Measurements from ENCODE around the gene RALGAPB. TPM values are rescaled to one million over a fixed set of nuclear protein-coding genes. Genes with fewer than 3 reads are reported as not detected.

Gene RALGAPB
- total and polyA plus RNA-seq, 2 of the 13 experiments (the other 11 are each of a cell fraction or from before 2014, with no cell fraction given), result 17.6 to 30.6 TPM

DNA sequence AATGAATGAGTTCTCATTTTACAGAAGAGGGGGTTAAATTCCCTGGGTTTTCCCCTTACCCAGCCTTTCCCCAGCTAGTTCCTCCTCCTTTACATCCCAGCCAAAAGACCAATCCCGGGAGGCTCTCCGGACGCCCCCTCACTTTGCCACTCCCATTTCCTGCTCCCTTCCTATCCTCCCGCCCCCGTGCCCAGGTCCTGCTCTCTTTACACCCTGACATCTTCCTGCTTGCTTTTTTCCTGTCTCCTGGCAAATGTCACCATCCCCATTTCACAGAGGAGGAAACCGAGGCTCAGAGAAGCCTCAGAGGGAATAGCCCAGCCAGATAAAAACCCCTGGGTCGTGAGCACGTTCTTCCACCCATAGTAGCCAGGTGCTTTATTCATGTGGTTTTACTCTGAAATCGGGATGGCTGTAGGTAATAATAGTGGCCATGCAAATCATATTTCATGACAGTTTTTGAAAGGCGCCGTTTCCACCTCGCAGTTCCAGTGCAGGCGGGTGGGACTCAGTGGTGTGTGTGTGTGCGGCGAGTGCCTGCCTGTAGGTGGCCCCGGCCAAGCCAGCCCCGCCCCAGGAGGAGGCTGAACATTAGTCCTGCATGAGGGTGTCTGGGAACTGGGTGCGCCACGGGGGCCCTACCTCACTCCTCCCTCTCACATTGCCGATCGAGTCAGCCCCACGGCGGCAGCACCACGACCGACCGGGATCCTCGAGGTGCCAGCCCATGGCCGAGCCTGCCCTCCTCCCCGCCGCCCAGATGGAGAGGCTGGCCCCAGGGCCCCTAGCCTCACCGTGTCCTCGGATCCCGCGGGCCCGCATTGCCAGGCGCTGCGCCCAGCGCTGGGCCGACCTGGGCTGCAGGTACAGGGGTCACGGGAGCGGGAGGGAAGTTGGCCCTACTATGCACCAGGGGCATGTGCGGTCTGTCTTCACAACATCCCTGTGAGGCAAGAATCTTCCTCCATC lies 128.9 kb downstream of the RALGAPB start, which contains the start of gene ARHGAP40 (continued):
- TF ChIP-seq, protein P1, sequence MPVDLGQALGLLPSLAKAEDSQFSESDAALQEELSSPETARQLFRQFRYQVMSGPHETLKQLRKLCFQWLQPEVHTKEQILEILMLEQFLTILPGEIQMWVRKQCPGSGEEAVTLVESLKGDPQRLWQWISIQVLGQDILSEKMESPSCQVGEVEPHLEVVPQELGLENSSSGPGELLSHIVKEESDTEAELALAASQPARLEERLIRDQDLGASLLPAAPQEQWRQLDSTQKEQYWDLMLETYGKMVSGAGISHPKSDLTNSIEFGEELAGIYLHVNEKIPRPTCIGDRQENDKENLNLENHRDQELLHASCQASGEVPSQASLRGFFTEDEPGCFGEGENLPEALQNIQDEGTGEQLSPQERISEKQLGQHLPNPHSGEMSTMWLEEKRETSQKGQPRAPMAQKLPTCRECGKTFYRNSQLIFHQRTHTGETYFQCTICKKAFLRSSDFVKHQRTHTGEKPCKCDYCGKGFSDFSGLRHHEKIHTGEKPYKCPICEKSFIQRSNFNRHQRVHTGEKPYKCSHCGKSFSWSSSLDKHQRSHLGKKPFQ (CRISPR knock-in tag; IDR thresholded peaks at IDR 0.05; ENCODE audit: insufficient replicate concordance), result no peak
- TF ChIP-seq NFRKB (IDR thresholded peaks at IDR 0.05) (no peak), SMAD3 (CRISPR knock-in tag; IDR thresholded peaks at IDR 0.05) (0 out of 2 replicates have a peak, but pooled peaks have one; percentile 19), ZNF557 (CRISPR knock-in tag; IDR thresholded peaks at IDR 0.05) (no peak), SKI (IDR thresholded peaks at IDR 0.05; ENCODE audit: partially characterized antibody) (no peak), PHB2 (IDR thresholded peaks at IDR 0.05; ENCODE audit: partially characterized antibody) (no peak), PAWR (CRISPR knock-in tag; IDR thresholded peaks at IDR 0.05; ENCODE audit: borderline replicate concordance) (no peak), SYNCRIP (IDR thresholded peaks at IDR 0.05; ENCODE audit: insufficient read depth, low read depth, low read length) (no peak), GATAD1 (CRISPR knock-in tag; IDR thresholded peaks at IDR 0.05) (no peak), ZNF761 (CRISPR knock-in tag; conservative IDR thresholded peaks at IDR 0.05) (no peak), NFE2L1 (CRISPR knock-in tag; IDR thresholded peaks at IDR 0.05; ENCODE audit: borderline replicate concordance) (no peak), ZNF224 (CRISPR knock-in tag; IDR thresholded peaks at IDR 0.05) (0 out of 2 replicates have a peak, but pooled peaks have one; percentile 16), ZNF788 (CRISPR knock-in tag; IDR thresholded peaks at IDR 0.05; ENCODE audit: borderline replicate concordance) (no peak), ZKSCAN8 (CRISPR knock-in tag; IDR thresholded peaks at IDR 0.05; ENCODE audit: borderline replicate concordance) (no peak; the same call in 1 of the 2 replicates), RFXANK (CRISPR knock-in tag; IDR thresholded peaks at IDR 0.05) (no peak), ZNF782 (CRISPR knock-in tag; IDR thresholded peaks at IDR 0.05; ENCODE audit: borderline replicate concordance) (no peak), STAT5B (CRISPR knock-in tag; IDR thresholded peaks at IDR 0.05) (no peak), ZMYM4 (CRISPR knock-in tag; IDR thresholded peaks at IDR 0.05) (no peak), ZFP36L1 (CRISPR knock-in tag; IDR thresholded peaks at IDR 0.05) (no peak), JDP2 (CRISPR knock-in tag; IDR thresholded peaks at IDR 0.05; ENCODE audit: borderline replicate concordance) (no peak), MYC (CRISPR knock-in tag; IDR thresholded peaks at IDR 0.05; ENCODE audit: borderline replicate concordance) (no peak; the same call in 1 of the 2 replicates), ZSCAN31 (CRISPR knock-in tag; IDR thresholded peaks at IDR 0.05; ENCODE audit: low read depth) (no peak), MATR3 (CRISPR knock-in tag; IDR thresholded peaks at IDR 0.05) (no peak)
- TF ChIP-seq, protein P2, sequence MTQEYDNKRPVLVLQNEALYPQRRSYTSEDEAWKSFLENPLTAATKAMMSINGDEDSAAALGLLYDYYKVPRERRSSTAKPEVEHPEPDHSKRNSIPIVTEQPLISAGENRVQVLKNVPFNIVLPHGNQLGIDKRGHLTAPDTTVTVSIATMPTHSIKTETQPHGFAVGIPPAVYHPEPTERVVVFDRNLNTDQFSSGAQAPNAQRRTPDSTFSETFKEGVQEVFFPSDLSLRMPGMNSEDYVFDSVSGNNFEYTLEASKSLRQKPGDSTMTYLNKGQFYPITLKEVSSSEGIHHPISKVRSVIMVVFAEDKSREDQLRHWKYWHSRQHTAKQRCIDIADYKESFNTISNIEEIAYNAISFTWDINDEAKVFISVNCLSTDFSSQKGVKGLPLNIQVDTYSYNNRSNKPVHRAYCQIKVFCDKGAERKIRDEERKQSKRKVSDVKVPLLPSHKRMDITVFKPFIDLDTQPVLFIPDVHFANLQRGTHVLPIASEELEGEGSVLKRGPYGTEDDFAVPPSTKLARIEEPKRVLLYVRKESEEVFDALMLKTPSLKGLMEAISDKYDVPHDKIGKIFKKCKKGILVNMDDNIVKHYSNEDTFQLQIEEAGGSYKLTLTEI (CRISPR knock-in tag; conservative IDR thresholded peaks at IDR 0.05), result no peak
- TF ChIP-seq, protein P3, sequence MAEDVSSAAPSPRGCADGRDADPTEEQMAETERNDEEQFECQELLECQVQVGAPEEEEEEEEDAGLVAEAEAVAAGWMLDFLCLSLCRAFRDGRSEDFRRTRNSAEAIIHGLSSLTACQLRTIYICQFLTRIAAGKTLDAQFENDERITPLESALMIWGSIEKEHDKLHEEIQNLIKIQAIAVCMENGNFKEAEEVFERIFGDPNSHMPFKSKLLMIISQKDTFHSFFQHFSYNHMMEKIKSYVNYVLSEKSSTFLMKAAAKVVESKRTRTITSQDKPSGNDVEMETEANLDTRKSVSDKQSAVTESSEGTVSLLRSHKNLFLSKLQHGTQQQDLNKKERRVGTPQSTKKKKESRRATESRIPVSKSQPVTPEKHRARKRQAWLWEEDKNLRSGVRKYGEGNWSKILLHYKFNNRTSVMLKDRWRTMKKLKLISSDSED (CRISPR knock-in tag; IDR thresholded peaks at IDR 0.05), result no peak
